GM12801 (cell line): ENCODE results near the gene STXBP6.

Experiments used
- CTCF ChIP-seq: IDR thresholded peaks from one replicate; pipeline ENCODE4 v1.5.1; 2011; ENCODE audit warnings: control low read depth; ENCODE audit not compliant: insufficient read length; ENCODE audit errors: extremely low read depth

Gene STXBP6

GRCh38 chr14:24880689-24881088 lies 169.3 kb downstream of the STXBP6 start:
- no peak for TF ChIP-seq CTCF

GRCh38 chr14:24879661-24880386 lies 170.1 kb downstream of the STXBP6 start:
- TF ChIP-seq CTCF, result no peak

GRCh38 chr14:24876996-24877395 lies 173.0 kb downstream of the STXBP6 start:
- no peak for TF ChIP-seq CTCF

- TF ChIP-seq CTCF, result no peak
These were observed 173.7 kb downstream of the STXBP6 start for GRCh38 chr14:24875991-24876878.

GRCh38 chr14:24875203-24875838 lies 174.6 kb downstream of the STXBP6 start:
- TF ChIP-seq CTCF, result no peak

GRCh38 chr14:24874514-24875202 lies 175.3 kb downstream of the STXBP6 start:
- TF ChIP-seq CTCF, result no peak

- no peak for TF ChIP-seq CTCF
These were observed 176.4 kb downstream of the STXBP6 start for GRCh38 chr14:24873551-24873950.
